ENCODE data around the gene RGCC. TPM values are rescaled to one million over a fixed set of nuclear protein-coding genes. Genes with fewer than 3 reads are reported as not detected.
A peak's percentile ranks its signal among the peaks of the same experiment; 100 is the strongest.

The RGCC gene
- total and polyA plus RNA-seq, 12 donors: 15.6 to 63.2 (median 46.6) TPM

- DNase-seq: no peak
- no peak overlapping the region for H3K4me3 ChIP-seq
- no peaks in the 10 kb centered on the region for H3K9me3 ChIP-seq
- no peak for ATAC-seq
- peak overlapping the region in 7 of 10 donors; percentile 28 to 86 (median 75) for H3K27ac ChIP-seq
- peaks cover 3 to 65% (median 31%) of the 10 kb centered on the region in 9 donors for H3K4me1 ChIP-seq
- H3K36me3 ChIP-seq: peaks cover 0 to 67% (median 10%) of the 10 kb centered on the region in 9 donors
- intact Hi-C loops (cut with DNase I): loop anchor here in 2 of 10 donors (10.0 kb wide), 2 partner anchors 149 to 179 kb away; no protein-coding TSS in a partner anchor
- 99 to 100% methylated on average over 1 of the region's 1 CpG for WGBS, 2 donors
- TF ChIP-seq, protein P1, sequence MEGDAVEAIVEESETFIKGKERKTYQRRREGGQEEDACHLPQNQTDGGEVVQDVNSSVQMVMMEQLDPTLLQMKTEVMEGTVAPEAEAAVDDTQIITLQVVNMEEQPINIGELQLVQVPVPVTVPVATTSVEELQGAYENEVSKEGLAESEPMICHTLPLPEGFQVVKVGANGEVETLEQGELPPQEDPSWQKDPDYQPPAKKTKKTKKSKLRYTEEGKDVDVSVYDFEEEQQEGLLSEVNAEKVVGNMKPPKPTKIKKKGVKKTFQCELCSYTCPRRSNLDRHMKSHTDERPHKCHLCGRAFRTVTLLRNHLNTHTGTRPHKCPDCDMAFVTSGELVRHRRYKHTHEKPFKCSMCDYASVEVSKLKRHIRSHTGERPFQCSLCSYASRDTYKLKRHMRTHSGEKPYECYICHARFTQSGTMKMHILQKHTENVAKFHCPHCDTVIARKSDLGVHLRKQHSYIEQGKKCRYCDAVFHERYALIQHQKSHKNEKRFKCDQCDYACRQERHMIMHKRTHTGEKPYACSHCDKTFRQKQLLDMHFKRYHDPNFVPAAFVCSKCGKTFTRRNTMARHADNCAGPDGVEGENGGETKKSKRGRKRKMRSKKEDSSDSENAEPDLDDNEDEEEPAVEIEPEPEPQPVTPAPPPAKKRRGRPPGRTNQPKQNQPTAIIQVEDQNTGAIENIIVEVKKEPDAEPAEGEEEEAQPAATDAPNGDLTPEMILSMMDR (IDR thresholded peaks at IDR 0.05): no peak
- no peaks in the 10 kb centered on the region for H3K27me3 ChIP-seq
Measured at GRCh38 chr13:41465898-41466320, 8.6 kb downstream of the RGCC start.

DNA sequence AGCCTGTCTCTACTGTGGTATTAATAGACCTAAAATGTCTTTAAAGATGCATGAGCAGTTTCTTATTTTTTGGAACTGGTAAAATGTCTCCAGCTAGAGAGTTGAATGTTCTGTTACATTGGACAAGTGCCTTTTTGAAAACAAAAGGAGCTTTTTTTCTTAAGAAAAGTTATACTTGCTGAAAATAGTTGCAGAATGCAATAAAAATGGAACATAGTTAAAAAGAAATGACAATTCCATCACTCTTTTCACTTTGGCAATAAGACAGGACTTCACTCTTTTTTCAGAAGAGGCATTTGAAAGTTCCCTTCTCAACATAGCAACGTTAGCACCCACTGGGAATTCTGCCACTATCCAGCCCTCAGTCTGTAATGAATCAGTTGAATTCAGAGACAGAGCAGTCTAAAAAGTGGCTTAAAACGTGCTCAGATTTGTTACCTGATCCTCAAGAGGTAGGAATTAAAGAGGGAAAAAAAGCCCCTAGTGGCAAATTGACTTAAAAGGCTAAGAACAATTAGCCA lies 10.1 kb downstream of the RGCC start:
- no peak for ATAC-seq
- intact Hi-C loops (cut with DNase I): loop anchor here in 2 of 10 donors (10.0 kb wide), 2 partner anchors 147 to 177 kb away; no protein-coding TSS in a partner anchor
- Histone ChIP-seq H3K4me3 (no peak overlapping the region), H3K9me3 (no peaks in the 10 kb centered on the region), H3K27ac (peak overlapping the region in 5 of 10 donors; percentile 1 to 82 (median 8)), H3K36me3 (peaks cover 0 to 60% (median 10%) of the 10 kb centered on the region in 9 donors), H3K4me1 (peaks cover 3 to 51% (median 31%) of the 10 kb centered on the region in 9 donors), H3K27me3 (no peaks in the 10 kb centered on the region)
- no peak for DNase-seq
- 31 to 34% methylated on average over 2 of the region's 2 CpGs for WGBS, 2 donors
- TF ChIP-seq, protein P1 (IDR thresholded peaks at IDR 0.05): no peak

GRCh38 chr13:41468631-41469030 lies 11.3 kb downstream of the RGCC start:
- TF ChIP-seq, protein P1 (IDR thresholded peaks at IDR 0.05): no peak
- DNase-seq: no peak
- no peak overlapping the region for H3K27ac ChIP-seq
- no peak for ATAC-seq
- peaks cover 0 to 5% (median 0%) of the 10 kb centered on the region in 11 donors for H3K9me3 ChIP-seq
- 95 to 98% methylated on average over 2 of the region's 2 CpGs for WGBS, 2 donors
- no peaks in the 10 kb centered on the region for H3K27me3 ChIP-seq
- no peak overlapping the region for H3K4me3 ChIP-seq
- peaks cover 3 to 42% (median 29%) of the 10 kb centered on the region in 9 donors for H3K4me1 ChIP-seq
- H3K36me3 ChIP-seq: peaks cover 0 to 60% (median 10%) of the 10 kb centered on the region in 9 donors
- intact Hi-C loops (cut with DNase I): loop anchor here in 2 of 10 donors (10.0 kb wide), 2 partner anchors 146 to 176 kb away; no protein-coding TSS in a partner anchor

GRCh38 chr13:41470196-41470595 lies 12.8 kb downstream of the RGCC start:
- H3K4me1 ChIP-seq: peaks cover 3 to 27% (median 16%) of the 10 kb centered on the region in 9 donors
- WGBS, 2 donors: 87 to 88% methylated on average over 4 of the region's 4 CpGs
- ATAC-seq (no peak), DNase-seq (no peak)
- H3K9me3 ChIP-seq: peaks cover 0 to 21% (median 0%) of the 10 kb centered on the region in 11 donors
- H3K4me3 ChIP-seq: no peak overlapping the region
- H3K36me3 ChIP-seq: peaks cover 0 to 59% (median 10%) of the 10 kb centered on the region in 9 donors
- intact Hi-C loops (cut with DNase I): no loop called here
- TF ChIP-seq, protein P1 (IDR thresholded peaks at IDR 0.05): no peak
- no peak overlapping the region for H3K27ac ChIP-seq
- H3K27me3 ChIP-seq: no peaks in the 10 kb centered on the region
